HL-60 (cell line): ENCODE data around the gene FSTL4.

ENCODE experiments used
- DNase-seq, 2 experiments: peaks; one replicate each; pipeline ENCODE4 v3.0.0-alpha.2; 2010 to 2020; ENCODE audit warnings: low read depth in 1 of 2, low spot score in 1 of 2
- H3K27ac ChIP-seq: fragments of 250-450 bp; sonication (Bioruptor Pico); replicated peaks from 2 replicates; pipeline ENCODE4 v1.5.1; 2020; ENCODE audit warnings: mild to moderate bottlenecking, moderate library complexity
- H3K27me3 ChIP-seq: fragments of 250-450 bp; sonication (Bioruptor Pico); 2 replicates; pipeline ENCODE4 v1.5.1; 2021; ENCODE audit warnings: mild to moderate bottlenecking, moderate library complexity; ENCODE audit not compliant: insufficient read depth, poor library complexity, severe bottlenecking
- H3K4me3 ChIP-seq: replicated peaks from 2 replicates; pipeline ENCODE4 v1.5.1; 2011; ENCODE audit warnings: mild to moderate bottlenecking, control low read depth, low read length; ENCODE audit not compliant: insufficient read depth
- GABPA ChIP-seq: IDR thresholded peaks from 2 replicates; pipeline ENCODE4 v1.6.1; 2012; ENCODE audit warnings: low read depth
- POLR2AphosphoS5 ChIP-seq: IDR thresholded peaks from 2 replicates; pipeline ENCODE4 v1.6.1; 2012; ENCODE audit warnings: low read depth
- SPI1 ChIP-seq: IDR thresholded peaks from 2 replicates; pipeline ENCODE4 v1.6.1; 2012; ENCODE audit warnings: low read depth, mild to moderate bottlenecking, borderline replicate concordance
- TF ChIP-seq, protein P1 (sequence below): IDR thresholded peaks from one replicate; pipeline ENCODE4 v1.5.1; 2011; ENCODE audit warnings: low read length, control low read depth, inconsistent platforms; ENCODE audit not compliant: insufficient read depth
- TF ChIP-seq, protein P2 (sequence below): IDR thresholded peaks from 2 replicates; pipeline ENCODE4 v1.6.1; 2012; ENCODE audit warnings: low read depth; ENCODE audit not compliant: insufficient replicate concordance

The FSTL4 gene

DNA sequence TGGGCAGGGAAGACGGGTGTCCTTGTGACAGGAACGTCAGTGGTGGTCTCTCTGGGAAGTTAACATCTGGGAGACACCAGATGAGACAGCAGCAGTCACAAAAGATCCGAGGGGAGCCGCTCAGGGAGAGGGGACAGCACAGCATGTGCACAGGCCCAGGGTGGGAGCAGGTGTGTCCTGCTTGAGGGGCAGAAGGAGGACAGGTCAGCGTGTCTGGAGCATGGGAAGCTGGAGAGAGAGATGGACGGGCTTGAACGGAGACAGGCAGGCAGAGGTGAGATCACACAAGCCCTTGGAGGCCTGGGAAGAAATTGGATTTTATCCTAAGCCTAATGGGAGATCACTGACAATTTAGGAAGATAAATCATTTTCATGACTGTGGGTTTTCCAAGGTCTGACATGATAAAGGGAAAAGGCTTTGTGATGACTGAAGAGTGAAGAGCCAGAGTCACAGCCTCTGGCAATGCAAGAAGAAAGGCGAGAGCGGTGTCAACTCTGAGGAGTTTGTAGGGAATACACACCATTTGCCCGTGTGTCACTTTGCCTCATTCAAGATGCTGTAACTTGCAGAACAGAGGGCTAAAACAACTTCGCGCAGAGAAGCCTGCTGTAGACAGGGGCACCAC lies 88.3 kb downstream of the FSTL4 start:
- no peak for DNase-seq
- Histone ChIP-seq H3K27ac (no peak overlapping the region), H3K27me3 (no peaks in the 10 kb centered on the region), H3K4me3 (no peak overlapping the region)
- TF ChIP-seq SPI1 (no peak), POLR2AphosphoS5 (no peak), GABPA (no peak)
- TF ChIP-seq, protein P1, sequence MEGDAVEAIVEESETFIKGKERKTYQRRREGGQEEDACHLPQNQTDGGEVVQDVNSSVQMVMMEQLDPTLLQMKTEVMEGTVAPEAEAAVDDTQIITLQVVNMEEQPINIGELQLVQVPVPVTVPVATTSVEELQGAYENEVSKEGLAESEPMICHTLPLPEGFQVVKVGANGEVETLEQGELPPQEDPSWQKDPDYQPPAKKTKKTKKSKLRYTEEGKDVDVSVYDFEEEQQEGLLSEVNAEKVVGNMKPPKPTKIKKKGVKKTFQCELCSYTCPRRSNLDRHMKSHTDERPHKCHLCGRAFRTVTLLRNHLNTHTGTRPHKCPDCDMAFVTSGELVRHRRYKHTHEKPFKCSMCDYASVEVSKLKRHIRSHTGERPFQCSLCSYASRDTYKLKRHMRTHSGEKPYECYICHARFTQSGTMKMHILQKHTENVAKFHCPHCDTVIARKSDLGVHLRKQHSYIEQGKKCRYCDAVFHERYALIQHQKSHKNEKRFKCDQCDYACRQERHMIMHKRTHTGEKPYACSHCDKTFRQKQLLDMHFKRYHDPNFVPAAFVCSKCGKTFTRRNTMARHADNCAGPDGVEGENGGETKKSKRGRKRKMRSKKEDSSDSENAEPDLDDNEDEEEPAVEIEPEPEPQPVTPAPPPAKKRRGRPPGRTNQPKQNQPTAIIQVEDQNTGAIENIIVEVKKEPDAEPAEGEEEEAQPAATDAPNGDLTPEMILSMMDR, result no peak
- TF ChIP-seq, protein P2, sequence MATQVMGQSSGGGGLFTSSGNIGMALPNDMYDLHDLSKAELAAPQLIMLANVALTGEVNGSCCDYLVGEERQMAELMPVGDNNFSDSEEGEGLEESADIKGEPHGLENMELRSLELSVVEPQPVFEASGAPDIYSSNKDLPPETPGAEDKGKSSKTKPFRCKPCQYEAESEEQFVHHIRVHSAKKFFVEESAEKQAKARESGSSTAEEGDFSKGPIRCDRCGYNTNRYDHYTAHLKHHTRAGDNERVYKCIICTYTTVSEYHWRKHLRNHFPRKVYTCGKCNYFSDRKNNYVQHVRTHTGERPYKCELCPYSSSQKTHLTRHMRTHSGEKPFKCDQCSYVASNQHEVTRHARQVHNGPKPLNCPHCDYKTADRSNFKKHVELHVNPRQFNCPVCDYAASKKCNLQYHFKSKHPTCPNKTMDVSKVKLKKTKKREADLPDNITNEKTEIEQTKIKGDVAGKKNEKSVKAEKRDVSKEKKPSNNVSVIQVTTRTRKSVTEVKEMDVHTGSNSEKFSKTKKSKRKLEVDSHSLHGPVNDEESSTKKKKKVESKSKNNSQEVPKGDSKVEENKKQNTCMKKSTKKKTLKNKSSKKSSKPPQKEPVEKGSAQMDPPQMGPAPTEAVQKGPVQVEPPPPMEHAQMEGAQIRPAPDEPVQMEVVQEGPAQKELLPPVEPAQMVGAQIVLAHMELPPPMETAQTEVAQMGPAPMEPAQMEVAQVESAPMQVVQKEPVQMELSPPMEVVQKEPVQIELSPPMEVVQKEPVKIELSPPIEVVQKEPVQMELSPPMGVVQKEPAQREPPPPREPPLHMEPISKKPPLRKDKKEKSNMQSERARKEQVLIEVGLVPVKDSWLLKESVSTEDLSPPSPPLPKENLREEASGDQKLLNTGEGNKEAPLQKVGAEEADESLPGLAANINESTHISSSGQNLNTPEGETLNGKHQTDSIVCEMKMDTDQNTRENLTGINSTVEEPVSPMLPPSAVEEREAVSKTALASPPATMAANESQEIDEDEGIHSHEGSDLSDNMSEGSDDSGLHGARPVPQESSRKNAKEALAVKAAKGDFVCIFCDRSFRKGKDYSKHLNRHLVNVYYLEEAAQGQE, result no peak

DNA sequence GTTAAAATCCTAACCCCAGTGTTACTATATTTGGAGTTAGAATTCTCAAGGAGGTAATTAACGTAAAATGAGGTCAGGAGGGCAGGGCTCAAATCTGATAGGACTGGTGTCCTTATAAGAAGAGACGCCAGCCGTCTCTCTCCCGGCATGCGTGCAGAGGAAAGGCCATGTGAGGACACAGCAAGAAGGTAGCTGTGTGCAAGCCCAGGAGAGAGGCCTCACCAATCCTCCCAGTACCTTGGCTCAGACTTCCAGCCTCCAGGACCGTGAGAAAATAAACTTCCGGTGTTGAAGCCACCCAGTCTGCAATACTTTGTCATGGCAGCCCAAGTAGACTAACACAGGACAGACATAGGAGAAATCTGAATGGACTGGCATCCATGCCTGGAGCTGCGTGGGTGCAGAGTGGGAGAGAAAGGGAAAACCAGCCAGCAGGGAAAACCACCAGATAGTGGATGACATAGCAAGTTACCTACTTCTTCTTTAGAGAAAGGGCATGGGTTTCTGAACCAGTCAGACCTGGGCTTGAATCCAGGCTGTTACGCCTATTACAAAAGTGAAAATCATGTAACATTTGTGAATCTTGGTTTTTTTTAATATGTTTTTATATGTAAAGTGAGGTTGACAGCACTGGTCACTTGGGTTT lies 89.2 kb downstream of the FSTL4 start:
- TF ChIP-seq, protein P2, result no peak
- TF ChIP-seq, protein P1, result no peak
- no peak for TF ChIP-seq POLR2AphosphoS5
- no peak overlapping the region for H3K4me3 ChIP-seq
- no peak for DNase-seq
- no peaks in the 10 kb centered on the region for H3K27me3 ChIP-seq
- no peak overlapping the region for H3K27ac ChIP-seq

DNA sequence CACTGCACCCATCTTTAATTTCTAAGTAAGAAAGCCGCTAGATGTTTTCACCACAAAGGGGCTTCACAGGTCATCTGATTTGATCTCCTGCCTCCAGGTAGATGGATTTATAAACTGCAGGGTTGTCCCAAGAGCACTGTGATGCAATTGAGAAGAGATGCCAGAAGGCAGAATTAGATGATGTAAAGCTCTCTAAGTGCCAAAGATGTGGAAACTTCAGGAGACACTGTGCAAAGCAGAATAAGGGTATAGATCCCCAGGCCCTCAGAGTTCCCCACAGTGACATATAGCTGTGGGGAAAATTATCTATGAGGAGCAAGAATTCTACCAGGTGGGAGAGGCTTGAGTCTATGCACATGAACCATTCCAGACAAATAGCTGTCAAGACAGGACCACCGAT lies 90.5 kb downstream of the FSTL4 start:
- no peaks in the 10 kb centered on the region for H3K27me3 ChIP-seq

More for the DNA sequence above, 90.5 kb downstream of the FSTL4 start:
- no peak for TF ChIP-seq GABPA
- TF ChIP-seq, protein P1, result no peak
- no peak for TF ChIP-seq SPI1
- TF ChIP-seq POLR2AphosphoS5, result no peak
- TF ChIP-seq, protein P2, result no peak
- DNase-seq, result no peak
- Histone ChIP-seq H3K27ac (no peak overlapping the region), H3K4me3 (no peak overlapping the region)
